A549 (cell line): ENCODE measurements around the gene EIF4EBP3. TPM values are rescaled to one million over a fixed set of nuclear protein-coding genes. Genes with fewer than 3 reads are reported as not detected.

Experiments
- ATAC-seq, 2 experiments: fragments of 200-7000 bp in 1 of 2; fragments of >200 bp in 1 of 2; cut with Nextera tagmentation in 1 of 2; cut with Tn5 transposase in 1 of 2; 3 replicates each; pipeline versions ENCODE4 v1.8.0 to v1.9.1; 2018 to 2020; ENCODE audit warnings: mild to moderate bottlenecking in 1 of 2, moderate library complexity in 1 of 2
- CTCF ChIA-PET: fragments of 300-600 bp; sonication (Branson Sonifier 250); formaldehyde crosslinking; extraction: SDS; loops from one replicate; lab custom pipeline; 2021; ENCODE audit warnings: antibody characterized with exemption, inconsistent platforms; lab: Yijun Ruan, JAX
- POLR2A ChIA-PET: fragments of 350-600 bp; formaldehyde crosslinking; extraction: SDS; loops from one replicate; lab custom pipeline; 2021; ENCODE audit warnings: antibody characterized with exemption, inconsistent platforms; lab: Yijun Ruan, JAX
- DNase-seq, 2 experiments: peaks; one replicate each; pipeline versions ENCODE4 v3.0.0 to v3.0.0-alpha.2; 2011 to 2016; ENCODE audit warnings: low read depth in 1 of 2, low spot score in 1 of 2
- FAIRE-seq: peaks from 2 replicates; lab custom pipeline; 2011; peaks lifted over from hg19 to GRCh38; lab: Jason Lieb, UNC
- H3K27ac ChIP-seq, 2 experiments: fragments of >200 bp; sonication (Bioruptor Twin); formaldehyde crosslinking; 3 replicates each; pipeline ENCODE4 v1.5.1; 2016 to 2017
- H3K4me1 ChIP-seq: fragments of >200 bp; sonication (Bioruptor Twin); formaldehyde crosslinking; 3 replicates; pipeline ENCODE4 v1.6.1; 2016
- H3K4me2 ChIP-seq: fragments of >200 bp; sonication (Bioruptor Twin); formaldehyde crosslinking; 3 replicates; pipeline ENCODE4 v1.6.1; 2016
- H3K4me3 ChIP-seq: fragments of >200 bp; sonication (Bioruptor Twin); formaldehyde crosslinking; 3 replicates; pipeline ENCODE4 v1.5.1; 2016
- H3K9me3 ChIP-seq: fragments of >200 bp; sonication (Bioruptor Twin); formaldehyde crosslinking; 3 replicates; pipeline ENCODE4 v1.6.1; 2016
- BHLHE40 ChIP-seq: IDR thresholded peaks from 2 replicates; pipeline ENCODE4 v1.6.1; 2012; ENCODE audit warnings: low read depth, low read length, inconsistent platforms
- CBX8 ChIP-seq: fragments of 200-600 bp; sonication (generic); IDR thresholded peaks from 2 replicates; pipeline ENCODE4 v1.6.1; 2016
- CEBPB ChIP-seq, 2 experiments: fragments of >200 bp in 1 of 2; sonication (Bioruptor Twin) in 1 of 2; formaldehyde crosslinking in 1 of 2; IDR thresholded peaks; 2 replicates each; pipeline ENCODE4 v1.6.1; 2012 to 2016
- CHD4 ChIP-seq: fragments of 200-600 bp; sonication (generic); IDR thresholded peaks from 2 replicates; pipeline ENCODE4 v1.6.1; 2016; ENCODE audit warnings: antibody characterized with exemption, mild to moderate bottlenecking, borderline replicate concordance
- EP300 ChIP-seq, 2 experiments: fragments of >200 bp; sonication (Bioruptor Twin); formaldehyde crosslinking; IDR thresholded peaks; 2 replicates in 1 of 2; 3 replicates in 1 of 2; pipeline ENCODE4 v1.6.1; 2016 to 2017
- HDAC2 ChIP-seq: fragments of 200-600 bp; sonication (generic); IDR thresholded peaks from 2 replicates; pipeline ENCODE4 v1.6.1; 2016
- HOXB13 ChIP-seq: fragments of 250-450 bp; sonication (Bioruptor Pico); IDR thresholded peaks from 2 replicates; pipeline ENCODE4 v1.5.0; 2020; ENCODE audit warnings: low read depth, mild to moderate bottlenecking, moderate library complexity
- HOXB5 ChIP-seq: fragments of 250-450 bp; sonication (Bioruptor Pico); IDR thresholded peaks from 2 replicates; pipeline ENCODE4 v1.5.0; 2020; ENCODE audit warnings: mild to moderate bottlenecking, moderate library complexity
- JUNB ChIP-seq: fragments of >200 bp; sonication (Bioruptor Twin); formaldehyde crosslinking; IDR thresholded peaks from 2 replicates; pipeline ENCODE4 v1.6.1; 2016
- NFE2L2 ChIP-seq: fragments of 150-350 bp; conservative IDR thresholded peaks from 2 replicates; pipeline ENCODE4 v1.6.1; 2014; ENCODE audit warnings: low read length
- PHF8 ChIP-seq: fragments of 200-600 bp; sonication (generic); IDR thresholded peaks from 2 replicates; pipeline ENCODE4 v1.6.1; 2016; ENCODE audit warnings: low read depth, mild to moderate bottlenecking, antibody characterized with exemption, moderate library complexity, borderline replicate concordance
- POLR2A ChIP-seq: IDR thresholded peaks from 2 replicates; pipeline ENCODE4 v1.6.1; 2012; ENCODE audit warnings: mild to moderate bottlenecking, low read length
- RAD21 ChIP-seq, 2 experiments: fragments of >200 bp in 1 of 2; sonication (Bioruptor Twin) in 1 of 2; formaldehyde crosslinking in 1 of 2; IDR thresholded peaks in 1 of 2; conservative IDR thresholded peaks in 1 of 2; 2 replicates in 1 of 2; 3 replicates in 1 of 2; pipeline ENCODE4 v1.6.1; 2012 to 2018; ENCODE audit warnings: inconsistent platforms in 1 of 2
- RCOR1 ChIP-seq: fragments of 150-350 bp; IDR thresholded peaks from 2 replicates; pipeline ENCODE4 v1.6.1; 2014; ENCODE audit warnings: antibody characterized with exemption, low read length, low read depth
- SMC3 ChIP-seq: fragments of >200 bp; sonication (Bioruptor Twin); formaldehyde crosslinking; IDR thresholded peaks from 3 replicates; pipeline ENCODE4 v1.6.1; 2018; ENCODE audit warnings: inconsistent platforms
- SREBF2 ChIP-seq: fragments of 450-650 bp; IDR thresholded peaks from 2 replicates; pipeline ENCODE4 v1.6.1; 2014; ENCODE audit warnings: mild to moderate bottlenecking, moderate library complexity
- ZFP36 ChIP-seq: fragments of 450-650 bp; IDR thresholded peaks from 2 replicates; pipeline ENCODE4 v1.6.1; 2014; ENCODE audit warnings: borderline replicate concordance; ENCODE audit not compliant: partially characterized antibody
- ZSCAN20 ChIP-seq: fragments of 250-450 bp; sonication (Bioruptor Pico); IDR thresholded peaks from 2 replicates; pipeline ENCODE4 v1.8.0; 2022; ENCODE audit warnings: mild to moderate bottlenecking, moderate library complexity
- WGBS: methylation state at CpG from one replicate; pipeline ENCODE4 v1.1.6; 2017; ENCODE audit errors: missing lambda C conversion rate; 5-methylcytosine and 5-hydroxymethylcytosine counted together
- polyA plus RNA-seq, 4 experiments: library from polyadenylated mRNA; depleted of rRNA in 3 of 4; stranded (reverse); fragments of >200 nt; fragmentation: RNase III in 1 of 4; extraction: RNeasy Plus Mini Kit Qiagen cat#74134 plus additional on column Dnase treatment in 1 of 4; gene quantifications; 2 replicates in 3 of 4; 3 replicates in 1 of 4; pipeline ENCODE4 v1.2.3, GENCODE V29; 2011 to 2017
- TF ChIP-seq, protein P1 (sequence below): fragments of 250-450 bp; sonication (Bioruptor Pico); IDR thresholded peaks from 2 replicates; pipeline ENCODE4 v1.5.0; 2021; ENCODE audit warnings: mild to moderate bottlenecking, moderate library complexity, borderline replicate concordance
- TF ChIP-seq, protein P2 (sequence below): fragments of 450-650 bp; IDR thresholded peaks from 2 replicates; pipeline ENCODE4 v1.6.1; 2014; ENCODE audit warnings: antibody characterized with exemption
- TF ChIP-seq, protein P3 (sequence below): fragments of 250-450 bp; sonication (Bioruptor Pico); IDR thresholded peaks from 2 replicates; pipeline ENCODE4 v1.5.0; 2020; ENCODE audit warnings: low read depth, mild to moderate bottlenecking, moderate library complexity
- TF ChIP-seq, protein P4 (sequence below): fragments of >200 bp; sonication (Bioruptor Twin); formaldehyde crosslinking; IDR thresholded peaks from 3 replicates; pipeline ENCODE4 v1.6.1; 2016
- TF ChIP-seq, protein P5 (sequence below): fragments of >200 bp; sonication (Bioruptor Twin); formaldehyde crosslinking; IDR thresholded peaks from 2 replicates; pipeline ENCODE4 v1.6.1; 2016

The EIF4EBP3 gene
- polyA plus RNA-seq, 2 of the 4 experiments (the other 2 are of a cell fraction): 0.96 to 2.0 TPM

DNA sequence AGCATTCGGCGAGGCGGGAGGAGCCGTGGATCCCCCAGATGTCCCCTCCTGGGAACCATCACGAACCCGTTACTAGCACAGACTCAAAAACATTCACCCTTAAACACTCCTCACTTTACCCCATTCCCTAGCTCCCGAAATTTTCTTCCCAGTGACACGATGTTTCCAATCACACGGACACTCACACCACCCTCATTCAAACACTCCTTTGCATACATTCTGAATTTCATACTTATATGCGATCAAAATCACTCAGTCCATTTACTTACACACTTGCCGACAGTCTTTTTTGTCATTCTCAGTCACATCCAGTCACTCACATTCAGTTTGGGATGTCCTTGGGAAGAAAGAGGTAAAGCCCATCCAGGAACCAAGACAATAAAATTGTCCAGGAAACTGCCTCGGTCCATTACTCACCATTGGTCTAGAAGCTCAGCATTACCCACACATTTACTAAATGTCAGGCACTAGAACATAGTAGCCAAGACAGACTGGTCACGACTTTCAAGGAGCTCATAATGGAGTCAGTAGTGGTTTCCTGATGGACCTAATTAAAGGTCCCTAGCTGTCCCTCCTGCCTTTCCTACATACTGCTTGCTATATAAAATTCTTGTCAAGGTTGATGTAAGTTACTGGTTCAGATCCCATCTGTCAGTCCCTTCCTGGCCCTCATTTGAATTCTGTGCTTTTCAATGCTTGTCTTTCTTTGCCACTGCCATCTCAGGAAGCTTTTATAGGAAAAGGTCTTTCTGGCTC is 17.7 kb downstream of the EIF4EBP3 start:
- CTCF ChIA-PET: interaction anchor here (0.9 to 3.0 kb wide), 5 partner anchors 12 to 81 kb away, joined by 3 to 11 read pairs (median 3); no protein-coding TSS in a partner anchor
- ATAC-seq: no peak; a peak in 1 of 6 replicates
- peak overlapping the region; percentile 84 for H3K4me3 ChIP-seq
- TF ChIP-seq SREBF2 (no peak), PHF8 (no peak), CHD4 (no peak), JUNB (no peak), ZFP36 (no peak), HDAC2 (no peak), HOXB5 (no peak), CBX8 (no peak), NFE2L2 (no peak), POLR2A (no peak), HOXB13 (CRISPR knock-in tag) (no peak), RAD21 (conservative IDR thresholded peaks at IDR 0.05 in 1 of 2, IDR thresholded peaks at IDR 0.05 in 1 of 2) (no peak), EP300 (IDR thresholded peaks at IDR 0.05) (no peak), RCOR1 (no peak)
- TF ChIP-seq, protein P1, sequence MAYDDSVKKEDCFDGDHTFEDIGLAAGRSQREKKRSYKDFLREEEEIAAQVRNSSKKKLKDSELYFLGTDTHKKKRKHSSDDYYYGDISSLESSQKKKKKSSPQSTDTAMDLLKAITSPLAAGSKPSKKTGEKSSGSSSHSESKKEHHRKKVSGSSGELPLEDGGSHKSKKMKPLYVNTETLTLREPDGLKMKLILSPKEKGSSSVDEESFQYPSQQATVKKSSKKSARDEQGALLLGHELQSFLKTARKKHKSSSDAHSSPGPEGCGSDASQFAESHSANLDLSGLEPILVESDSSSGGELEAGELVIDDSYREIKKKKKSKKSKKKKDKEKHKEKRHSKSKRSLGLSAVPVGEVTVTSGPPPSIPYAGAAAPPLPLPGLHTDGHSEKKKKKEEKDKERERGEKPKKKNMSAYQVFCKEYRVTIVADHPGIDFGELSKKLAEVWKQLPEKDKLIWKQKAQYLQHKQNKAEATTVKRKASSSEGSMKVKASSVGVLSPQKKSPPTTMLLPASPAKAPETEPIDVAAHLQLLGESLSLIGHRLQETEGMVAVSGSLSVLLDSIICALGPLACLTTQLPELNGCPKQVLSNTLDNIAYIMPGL (CRISPR knock-in tag): no peak
- TF ChIP-seq, protein P2, sequence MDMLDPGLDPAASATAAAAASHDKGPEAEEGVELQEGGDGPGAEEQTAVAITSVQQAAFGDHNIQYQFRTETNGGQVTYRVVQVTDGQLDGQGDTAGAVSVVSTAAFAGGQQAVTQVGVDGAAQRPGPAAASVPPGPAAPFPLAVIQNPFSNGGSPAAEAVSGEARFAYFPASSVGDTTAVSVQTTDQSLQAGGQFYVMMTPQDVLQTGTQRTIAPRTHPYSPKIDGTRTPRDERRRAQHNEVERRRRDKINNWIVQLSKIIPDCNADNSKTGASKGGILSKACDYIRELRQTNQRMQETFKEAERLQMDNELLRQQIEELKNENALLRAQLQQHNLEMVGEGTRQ: no peak
- TF ChIP-seq, protein P3, sequence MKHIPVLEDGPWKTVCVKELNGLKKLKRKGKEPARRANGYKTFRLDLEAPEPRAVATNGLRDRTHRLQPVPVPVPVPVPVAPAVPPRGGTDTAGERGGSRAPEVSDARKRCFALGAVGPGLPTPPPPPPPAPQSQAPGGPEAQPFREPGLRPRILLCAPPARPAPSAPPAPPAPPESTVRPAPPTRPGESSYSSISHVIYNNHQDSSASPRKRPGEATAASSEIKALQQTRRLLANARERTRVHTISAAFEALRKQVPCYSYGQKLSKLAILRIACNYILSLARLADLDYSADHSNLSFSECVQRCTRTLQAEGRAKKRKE (CRISPR knock-in tag): no peak
- TF ChIP-seq, protein P4, sequence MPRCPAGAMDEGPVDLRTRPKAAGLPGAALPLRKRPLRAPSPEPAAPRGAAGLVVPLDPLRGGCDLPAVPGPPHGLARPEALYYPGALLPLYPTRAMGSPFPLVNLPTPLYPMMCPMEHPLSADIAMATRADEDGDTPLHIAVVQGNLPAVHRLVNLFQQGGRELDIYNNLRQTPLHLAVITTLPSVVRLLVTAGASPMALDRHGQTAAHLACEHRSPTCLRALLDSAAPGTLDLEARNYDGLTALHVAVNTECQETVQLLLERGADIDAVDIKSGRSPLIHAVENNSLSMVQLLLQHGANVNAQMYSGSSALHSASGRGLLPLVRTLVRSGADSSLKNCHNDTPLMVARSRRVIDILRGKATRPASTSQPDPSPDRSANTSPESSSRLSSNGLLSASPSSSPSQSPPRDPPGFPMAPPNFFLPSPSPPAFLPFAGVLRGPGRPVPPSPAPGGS: no peak
- TF ChIP-seq, protein P5, sequence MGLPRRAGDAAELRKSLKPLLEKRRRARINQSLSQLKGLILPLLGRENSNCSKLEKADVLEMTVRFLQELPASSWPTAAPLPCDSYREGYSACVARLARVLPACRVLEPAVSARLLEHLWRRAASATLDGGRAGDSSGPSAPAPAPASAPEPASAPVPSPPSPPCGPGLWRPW: no peak
- TF ChIP-seq, all 56 proteins: peak for 0
- no peaks in the 10 kb centered on the region for H3K9me3 ChIP-seq
- peak overlapping the region; percentile 99 for H3K4me2 ChIP-seq
- 3% methylated on average over 13 of the region's 13 CpGs for WGBS
- H3K27ac ChIP-seq: peak overlapping the region; percentile 88
- POLR2A ChIA-PET: interaction anchor here (1.0 to 3.4 kb wide), 3 partner anchors 14 to 82 kb away, joined by 3 to 16 read pairs (median 3); partner anchors contain the start of genes IK and NDUFA2
- FAIRE-seq: no peak
- DNase-seq: no peak
- H3K4me1 ChIP-seq: peaks cover 18% of the 10 kb centered on the region

DNA sequence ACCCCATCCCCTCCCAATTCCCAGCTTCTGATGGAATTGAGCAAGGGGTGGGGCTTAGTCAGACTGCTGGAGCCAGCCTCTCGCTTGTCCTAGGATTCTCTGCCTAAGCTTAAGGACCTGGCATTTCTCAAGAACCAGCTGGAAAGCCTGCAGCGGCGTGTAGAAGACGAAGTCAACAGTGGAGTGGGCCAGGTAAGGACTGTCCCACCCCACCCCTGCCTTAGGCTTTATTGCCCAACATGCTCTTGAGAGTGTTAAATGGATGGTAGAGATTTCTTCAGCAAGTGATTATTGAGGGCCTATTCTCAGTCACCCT is 18.3 kb downstream of the EIF4EBP3 start:
- TF ChIP-seq CEBPB (IDR thresholded peaks at IDR 0.05): no peak
- no peak for TF ChIP-seq BHLHE40
- no peak for TF ChIP-seq ZSCAN20 (CRISPR knock-in tag)
- TF ChIP-seq SMC3: no peak
- ATAC-seq (no peak), DNase-seq (no peak), FAIRE-seq (no peak)
- peaks cover 18% of the 10 kb centered on the region for H3K4me1 ChIP-seq
- POLR2A ChIA-PET: interaction anchor here (1.0 to 3.4 kb wide), 3 partner anchors 13 to 82 kb away, joined by 3 to 16 read pairs (median 3); partner anchors contain the start of genes IK and NDUFA2
- H3K4me3 ChIP-seq: peak overlapping the region; percentile 84
- H3K27ac ChIP-seq: peak overlapping the region in 1 of 2 experiments; percentile 88; a peak in 4 of 6 replicates
- no peaks in the 10 kb centered on the region for H3K9me3 ChIP-seq
- CTCF ChIA-PET: interaction anchor here (0.9 to 3.0 kb wide), 7 partner anchors 11 to 204 kb away, joined by 3 to 11 read pairs (median 3); no protein-coding TSS in a partner anchor
- WGBS: 88% methylated on average over 4 of the region's 4 CpGs
- H3K4me2 ChIP-seq: peak overlapping the region; percentile 99
